ENCODE measurements around the gene CROCC.
"Not testable (repeated sequence)": the region's sequence is repeated elsewhere in the genome, so short reads cannot be mapped to it uniquely, and the experiment has no call there.

CROCC gene

DNA sequence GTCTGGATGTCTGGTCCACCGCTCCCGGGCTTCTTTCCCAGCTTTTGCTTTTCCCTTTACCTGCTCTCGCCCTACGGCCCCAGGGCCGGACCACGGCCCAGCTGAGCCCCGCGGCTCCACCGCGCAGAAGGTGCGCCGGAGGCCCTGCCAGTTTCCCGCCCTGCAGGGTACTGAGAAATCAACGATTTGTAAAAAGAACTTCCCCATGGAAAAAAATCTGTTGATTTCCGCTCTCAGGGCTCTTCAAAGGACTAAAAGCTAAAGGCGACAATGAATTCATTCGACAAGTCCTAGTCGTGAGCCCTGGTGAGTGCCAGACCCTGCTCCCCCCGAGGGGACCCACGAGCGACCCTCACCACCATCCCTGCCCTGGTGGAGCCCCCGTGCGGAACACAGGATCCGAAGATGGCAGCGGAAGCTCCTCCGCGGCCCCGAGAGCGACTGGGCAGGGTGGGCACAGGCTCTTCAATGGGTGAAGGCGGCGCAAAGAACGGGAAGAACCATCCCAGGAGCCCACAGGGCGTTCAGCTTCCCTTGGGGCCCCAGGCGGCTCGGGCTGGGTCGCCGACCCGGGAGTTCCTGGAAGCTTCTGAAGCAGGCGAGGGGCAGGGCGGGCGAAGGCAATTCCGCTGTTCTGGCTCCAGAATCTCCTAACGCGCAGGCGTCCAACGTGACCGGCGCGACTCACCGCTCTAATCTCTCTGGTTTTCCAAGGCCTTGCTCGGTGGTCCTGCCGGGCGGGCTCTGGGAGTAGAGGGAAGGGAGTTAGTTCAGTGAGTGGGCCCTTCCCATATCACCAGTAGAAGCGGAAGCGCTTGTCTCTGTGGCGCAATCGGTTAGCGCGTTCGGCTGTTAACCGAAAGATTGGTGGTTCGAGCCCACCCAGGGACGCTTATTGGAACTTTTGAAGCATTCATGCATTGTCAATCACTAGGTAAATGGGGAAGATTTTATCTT is 32.6 kb upstream of the CROCC start:
- H3K27me3 ChIP-seq (ENCODE audit: control insufficient read depth in 1 of 2, insufficient read depth in 2 of 2, low read length in 2 of 2), result peaks cover 0 to 2% of the 10 kb centered on the region in 2 donors
- H3K9ac ChIP-seq (ENCODE audit: low read length in 2 of 2), result peak overlapping the region; percentile 80 to 85
- peak overlapping the region; percentile 75 to 78 for H3K4me3 ChIP-seq (ENCODE audit: low read length in 2 of 2)
- H3K36me3 ChIP-seq (ENCODE audit: control insufficient read depth in 2 of 2, insufficient read depth in 2 of 2, low read length in 2 of 2), result no peaks in the 10 kb centered on the region
- H3K27ac ChIP-seq (ENCODE audit: low read length), result peak overlapping the region; percentile 85
- peaks cover 11% of the 10 kb centered on the region for H3K4me1 ChIP-seq (ENCODE audit: control insufficient read depth, insufficient read depth, low read length)
- H3K9me3 ChIP-seq (ENCODE audit: control insufficient read depth in 2 of 2, low read length in 2 of 2), result no peaks in the 10 kb centered on the region

DNA sequence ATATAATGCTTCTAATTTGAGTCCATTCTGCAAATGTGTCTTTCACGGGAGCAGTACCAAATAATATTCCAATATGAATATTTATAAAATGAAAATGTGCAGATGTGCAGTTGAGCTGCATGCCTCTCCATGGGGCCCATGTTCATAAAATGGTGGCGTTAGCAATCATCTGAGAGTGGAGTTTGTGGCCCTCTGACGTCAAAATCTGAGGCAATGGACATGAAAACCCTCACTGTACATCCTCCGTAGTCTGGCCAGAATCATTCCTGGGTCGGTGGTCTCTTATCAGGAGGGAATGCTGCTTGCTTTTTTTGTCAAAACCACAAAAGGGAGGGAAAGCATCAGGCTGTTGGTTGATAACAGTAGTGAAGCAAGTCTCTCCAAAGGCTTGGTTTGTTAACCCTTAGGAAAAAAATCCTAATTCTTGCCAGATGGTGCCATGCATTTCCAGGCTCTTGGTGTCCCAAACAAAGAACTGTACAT is 31.2 kb upstream of the CROCC start:
- H3K36me3 ChIP-seq (ENCODE audit: control insufficient read depth in 2 of 2, insufficient read depth in 2 of 2, low read length in 2 of 2); H3K9me3 ChIP-seq (ENCODE audit: control insufficient read depth in 2 of 2, low read length in 2 of 2); H3K27ac ChIP-seq (ENCODE audit: low read length); H3K9ac ChIP-seq (ENCODE audit: low read length in 2 of 2); H3K4me3 ChIP-seq (ENCODE audit: low read length in 2 of 2); H3K27me3 ChIP-seq (ENCODE audit: control insufficient read depth in 1 of 2, insufficient read depth in 2 of 2, low read length in 2 of 2): not testable (repeated sequence)
- peaks cover 11% of the 10 kb centered on the region for H3K4me1 ChIP-seq (ENCODE audit: control insufficient read depth, insufficient read depth, low read length)

DNA sequence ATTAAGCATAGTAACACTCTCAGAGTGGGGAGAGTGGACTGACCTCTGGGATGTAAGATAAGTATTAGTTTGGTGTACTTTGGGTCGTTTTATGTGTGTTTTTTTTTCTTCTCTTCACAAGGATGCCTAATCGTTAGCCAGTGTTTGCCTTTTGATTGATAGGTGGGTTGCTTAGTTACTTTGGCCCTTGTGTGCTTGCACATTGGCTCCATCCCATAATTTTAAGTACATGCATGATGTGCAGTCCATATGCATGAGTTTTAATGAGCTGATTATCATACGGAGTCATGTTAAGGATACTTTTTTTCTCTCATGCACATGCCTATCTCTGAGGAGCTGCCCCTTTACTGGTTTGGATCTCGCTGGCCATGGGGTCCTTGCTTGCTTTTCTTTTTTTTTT is 30.7 kb upstream of the CROCC start:
- not testable (repeated sequence) for H3K27me3 ChIP-seq (ENCODE audit: control insufficient read depth in 1 of 2, insufficient read depth in 2 of 2, low read length in 2 of 2); H3K9me3 ChIP-seq (ENCODE audit: control insufficient read depth in 2 of 2, low read length in 2 of 2); H3K4me3 ChIP-seq (ENCODE audit: low read length in 2 of 2); H3K36me3 ChIP-seq (ENCODE audit: control insufficient read depth in 2 of 2, insufficient read depth in 2 of 2, low read length in 2 of 2); H3K27ac ChIP-seq (ENCODE audit: low read length); H3K9ac ChIP-seq (ENCODE audit: low read length in 2 of 2)
- H3K4me1 ChIP-seq (ENCODE audit: control insufficient read depth, insufficient read depth, low read length), result peaks cover 11% of the 10 kb centered on the region

- not testable (repeated sequence) for H3K9ac ChIP-seq (ENCODE audit: low read length in 2 of 2); H3K4me3 ChIP-seq (ENCODE audit: low read length in 2 of 2); H3K27me3 ChIP-seq (ENCODE audit: control insufficient read depth in 1 of 2, insufficient read depth in 2 of 2, low read length in 2 of 2); H3K36me3 ChIP-seq (ENCODE audit: control insufficient read depth in 2 of 2, insufficient read depth in 2 of 2, low read length in 2 of 2); H3K27ac ChIP-seq (ENCODE audit: low read length); H3K9me3 ChIP-seq (ENCODE audit: control insufficient read depth in 2 of 2, low read length in 2 of 2)
- peaks cover 16% of the 10 kb centered on the region for H3K4me1 ChIP-seq (ENCODE audit: control insufficient read depth, insufficient read depth, low read length)
Observed at GRCh38 chr1:16892978-16893525, 28.7 kb upstream of the CROCC start.

DNA sequence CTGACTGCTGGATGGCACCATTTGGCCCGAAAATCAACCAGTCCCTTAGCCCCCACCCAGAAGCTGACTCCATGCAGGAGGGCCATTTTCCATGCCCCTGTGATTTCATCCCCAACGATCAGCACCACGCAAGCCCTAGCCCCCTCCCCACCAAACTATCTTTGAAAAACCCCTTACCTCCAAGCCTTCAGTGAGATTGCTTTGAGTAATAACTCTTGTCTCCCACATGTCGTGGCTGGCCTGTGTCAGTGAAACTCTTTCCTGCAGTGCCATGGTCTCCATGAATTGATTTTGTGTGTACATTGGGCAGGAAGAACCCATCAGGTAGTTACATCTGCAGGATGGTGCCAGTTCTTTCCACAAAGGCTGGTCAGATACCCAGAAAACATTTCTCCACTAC is 27.9 kb upstream of the CROCC start:
- H3K9ac ChIP-seq (ENCODE audit: low read length in 2 of 2); H3K27ac ChIP-seq (ENCODE audit: low read length); H3K9me3 ChIP-seq (ENCODE audit: control insufficient read depth in 2 of 2, low read length in 2 of 2); H3K36me3 ChIP-seq (ENCODE audit: control insufficient read depth in 2 of 2, insufficient read depth in 2 of 2, low read length in 2 of 2); H3K27me3 ChIP-seq (ENCODE audit: control insufficient read depth in 1 of 2, insufficient read depth in 2 of 2, low read length in 2 of 2); H3K4me3 ChIP-seq (ENCODE audit: low read length in 2 of 2): not testable (repeated sequence)
- peaks cover 13% of the 10 kb centered on the region for H3K4me1 ChIP-seq (ENCODE audit: control insufficient read depth, insufficient read depth, low read length)

DNA sequence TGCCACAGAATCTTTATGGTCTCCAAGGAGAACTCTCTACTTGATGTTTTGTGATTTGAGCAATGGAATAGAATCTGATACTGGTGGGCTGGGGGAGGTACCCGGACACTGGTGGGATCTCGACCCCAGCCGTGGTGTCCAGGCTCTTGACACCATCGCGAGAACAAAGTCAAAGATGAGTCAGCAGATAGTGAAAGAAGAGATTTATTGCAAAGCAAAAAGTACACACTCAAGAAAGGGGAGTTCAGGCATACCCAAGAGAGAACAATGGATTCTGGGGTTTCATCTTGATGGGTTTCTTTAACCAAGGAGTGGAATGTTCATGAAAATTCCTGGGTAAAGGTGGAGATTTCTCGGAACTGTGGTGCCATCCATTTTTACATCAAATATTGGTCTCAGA is 27.4 kb upstream of the CROCC start:
- not testable (repeated sequence) for H3K4me1 ChIP-seq (ENCODE audit: control insufficient read depth, insufficient read depth, low read length); H3K36me3 ChIP-seq (ENCODE audit: control insufficient read depth in 2 of 2, insufficient read depth in 2 of 2, low read length in 2 of 2); H3K9me3 ChIP-seq (ENCODE audit: control insufficient read depth in 2 of 2, low read length in 2 of 2); H3K27me3 ChIP-seq (ENCODE audit: control insufficient read depth in 1 of 2, insufficient read depth in 2 of 2, low read length in 2 of 2); H3K9ac ChIP-seq (ENCODE audit: low read length in 2 of 2); H3K27ac ChIP-seq (ENCODE audit: low read length); H3K4me3 ChIP-seq (ENCODE audit: low read length in 2 of 2)

DNA sequence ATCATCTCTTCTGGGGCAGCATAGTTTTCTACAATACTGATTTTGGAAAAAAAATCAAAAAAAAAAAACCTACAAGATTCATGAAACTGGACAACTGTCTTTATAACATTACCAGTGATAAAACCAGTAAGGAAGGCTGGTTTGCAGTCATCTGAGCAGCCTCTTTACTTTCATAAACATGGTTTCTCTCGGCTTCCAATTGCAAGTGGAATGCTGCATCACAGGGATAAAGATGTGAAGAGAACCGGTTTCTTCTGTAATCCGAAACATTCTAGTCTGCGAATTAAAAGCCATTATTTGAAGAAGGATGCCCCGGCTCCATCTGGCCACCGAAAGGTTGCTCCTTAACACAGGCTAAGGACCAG is 26.5 kb upstream of the CROCC start:
- not testable (repeated sequence) for H3K9me3 ChIP-seq (ENCODE audit: control insufficient read depth in 2 of 2, low read length in 2 of 2); H3K36me3 ChIP-seq (ENCODE audit: control insufficient read depth in 2 of 2, insufficient read depth in 2 of 2, low read length in 2 of 2); H3K4me1 ChIP-seq (ENCODE audit: control insufficient read depth, insufficient read depth, low read length); H3K27me3 ChIP-seq (ENCODE audit: control insufficient read depth in 1 of 2, insufficient read depth in 2 of 2, low read length in 2 of 2)
- Histone ChIP-seq H3K27ac (ENCODE audit: low read length) (peak overlapping the region; percentile 85), H3K9ac (ENCODE audit: low read length in 2 of 2) (peak overlapping the region; percentile 33 to 55), H3K4me3 (ENCODE audit: low read length in 2 of 2) (peak overlapping the region; percentile 51 to 67)

- peak within 1 kb of the TSS; percentile 48 to 85 for H3K9ac ChIP-seq (ENCODE audit: low read length in 2 of 2)
- H3K4me1 ChIP-seq (ENCODE audit: control insufficient read depth, insufficient read depth, low read length); H3K9me3 ChIP-seq (ENCODE audit: control insufficient read depth in 2 of 2, low read length in 2 of 2); H3K36me3 ChIP-seq (ENCODE audit: control insufficient read depth in 2 of 2, insufficient read depth in 2 of 2, low read length in 2 of 2); H3K27me3 ChIP-seq (ENCODE audit: control insufficient read depth in 1 of 2, insufficient read depth in 2 of 2, low read length in 2 of 2): not testable (repeated sequence)
- peak within 1 kb of the TSS; percentile 85 for H3K27ac ChIP-seq (ENCODE audit: low read length)
- H3K4me3 ChIP-seq (ENCODE audit: low read length in 2 of 2), result peak within 1 kb of the TSS; percentile 53 to 67
Observed at GRCh38 chr1:16895598-16896315, 26.0 kb upstream of the CROCC start, which contains the start of gene RNU1-2. Gene RNU1-2, plus strand, starts transcription at chr1:16895980.

DNA sequence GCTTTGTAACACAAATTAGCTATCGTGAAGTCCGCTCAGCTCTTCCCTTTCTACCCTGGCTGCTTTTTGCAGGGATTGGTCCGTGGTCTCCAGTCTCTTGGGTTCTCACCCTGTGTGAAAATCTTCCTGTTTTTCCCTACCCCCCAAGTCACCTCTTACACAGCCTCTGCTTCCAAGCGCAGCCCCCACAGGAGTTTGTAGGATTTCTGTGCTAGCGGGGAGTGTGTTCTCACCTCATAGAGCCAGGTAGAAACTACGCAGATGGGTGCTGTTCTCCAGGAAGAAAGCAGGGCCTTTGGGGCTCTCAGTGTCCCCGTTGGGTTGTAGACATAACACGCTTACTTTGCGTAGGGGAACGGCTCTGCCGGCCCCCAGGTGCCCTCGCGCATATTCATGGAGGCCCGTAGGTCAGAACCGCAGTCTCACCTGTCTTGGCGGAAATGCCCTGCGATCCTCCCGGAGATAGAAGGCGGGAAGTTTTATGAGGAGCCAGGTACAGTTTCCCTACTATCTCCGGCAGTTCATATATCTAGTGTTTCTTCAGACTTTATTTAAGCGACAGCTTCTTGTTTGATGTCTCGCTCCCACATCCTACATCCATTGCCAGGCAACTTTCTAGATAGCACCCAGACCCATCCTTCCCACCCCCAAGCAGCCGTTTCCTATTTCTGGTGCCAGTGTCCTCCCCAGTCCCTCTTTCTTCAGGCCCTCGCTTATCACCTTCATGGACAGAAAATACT is 25.2 kb upstream of the CROCC start:
- Histone ChIP-seq H3K4me3 (ENCODE audit: low read length in 2 of 2) (peak overlapping the region; percentile 49 to 53), H3K27ac (ENCODE audit: low read length) (peak overlapping the region; percentile 85), H3K9ac (ENCODE audit: low read length in 2 of 2) (peak overlapping the region; percentile 48 to 51)
- not testable (repeated sequence) for H3K27me3 ChIP-seq (ENCODE audit: control insufficient read depth in 1 of 2, insufficient read depth in 2 of 2, low read length in 2 of 2); H3K36me3 ChIP-seq (ENCODE audit: control insufficient read depth in 2 of 2, insufficient read depth in 2 of 2, low read length in 2 of 2); H3K9me3 ChIP-seq (ENCODE audit: control insufficient read depth in 2 of 2, low read length in 2 of 2); H3K4me1 ChIP-seq (ENCODE audit: control insufficient read depth, insufficient read depth, low read length)

DNA sequence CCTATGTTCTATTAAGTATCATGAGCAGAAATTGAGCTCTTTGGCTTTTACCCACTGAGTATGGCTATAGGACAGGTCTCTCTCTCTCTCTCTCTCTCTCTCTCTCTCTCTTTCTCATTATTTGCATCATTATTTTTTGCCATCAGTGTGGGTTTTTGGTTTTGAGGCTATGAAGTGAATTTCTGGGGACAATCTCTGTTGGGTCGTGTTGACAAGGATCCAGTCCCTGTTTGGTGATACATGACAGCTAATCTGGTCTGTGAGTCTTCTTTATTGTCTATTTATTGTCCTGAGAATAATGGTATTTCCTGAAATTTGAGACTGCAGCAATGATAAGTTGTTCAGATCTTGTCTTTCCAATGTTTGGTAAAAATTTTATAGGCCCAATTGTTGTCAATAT is 24.1 kb upstream of the CROCC start:
- H3K27me3 ChIP-seq (ENCODE audit: control insufficient read depth in 1 of 2, insufficient read depth in 2 of 2, low read length in 2 of 2); H3K9me3 ChIP-seq (ENCODE audit: control insufficient read depth in 2 of 2, low read length in 2 of 2); H3K27ac ChIP-seq (ENCODE audit: low read length); H3K36me3 ChIP-seq (ENCODE audit: control insufficient read depth in 2 of 2, insufficient read depth in 2 of 2, low read length in 2 of 2); H3K4me1 ChIP-seq (ENCODE audit: control insufficient read depth, insufficient read depth, low read length); H3K9ac ChIP-seq (ENCODE audit: low read length in 2 of 2); H3K4me3 ChIP-seq (ENCODE audit: low read length in 2 of 2): not testable (repeated sequence)
